ENCODE measurements around the gene HLA-DOB.

DNA sequence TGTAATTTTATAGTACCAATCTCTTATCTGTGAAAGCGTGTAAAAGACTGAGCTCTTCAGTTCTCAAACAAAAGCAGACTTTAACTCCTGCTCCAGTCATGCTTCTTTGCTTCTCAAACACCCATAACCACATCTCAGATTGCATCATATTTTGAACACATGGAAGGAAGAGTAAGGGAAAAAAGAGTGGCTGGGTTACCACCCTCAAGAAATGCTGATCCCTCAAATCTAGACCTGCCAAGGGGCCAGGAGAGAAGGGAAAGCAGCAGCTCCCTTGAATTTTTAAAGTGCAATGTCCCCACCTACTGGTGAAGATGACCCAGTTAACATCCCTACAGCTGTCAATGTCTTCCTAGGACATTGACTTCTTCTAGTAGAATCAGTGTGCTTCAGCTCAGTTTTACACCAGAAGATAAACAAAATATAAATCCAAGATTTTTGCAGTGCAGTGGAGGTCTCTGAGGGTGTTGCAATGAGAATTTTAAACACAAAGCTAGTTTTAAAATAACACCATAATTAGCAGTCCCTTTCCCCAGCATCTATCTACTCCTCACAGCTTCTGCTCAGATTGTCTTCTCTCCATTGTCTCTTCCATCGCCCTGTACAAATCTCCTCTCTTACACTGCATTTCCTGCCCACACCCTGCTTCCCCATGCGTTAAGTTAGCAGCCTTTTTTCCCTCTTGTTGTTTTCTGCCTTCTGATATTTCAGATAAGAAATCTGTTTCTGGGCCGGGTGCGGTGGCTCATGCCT, 30.8 kb downstream of the HLA-DOB start:
- TF ChIP-seq, protein P1, sequence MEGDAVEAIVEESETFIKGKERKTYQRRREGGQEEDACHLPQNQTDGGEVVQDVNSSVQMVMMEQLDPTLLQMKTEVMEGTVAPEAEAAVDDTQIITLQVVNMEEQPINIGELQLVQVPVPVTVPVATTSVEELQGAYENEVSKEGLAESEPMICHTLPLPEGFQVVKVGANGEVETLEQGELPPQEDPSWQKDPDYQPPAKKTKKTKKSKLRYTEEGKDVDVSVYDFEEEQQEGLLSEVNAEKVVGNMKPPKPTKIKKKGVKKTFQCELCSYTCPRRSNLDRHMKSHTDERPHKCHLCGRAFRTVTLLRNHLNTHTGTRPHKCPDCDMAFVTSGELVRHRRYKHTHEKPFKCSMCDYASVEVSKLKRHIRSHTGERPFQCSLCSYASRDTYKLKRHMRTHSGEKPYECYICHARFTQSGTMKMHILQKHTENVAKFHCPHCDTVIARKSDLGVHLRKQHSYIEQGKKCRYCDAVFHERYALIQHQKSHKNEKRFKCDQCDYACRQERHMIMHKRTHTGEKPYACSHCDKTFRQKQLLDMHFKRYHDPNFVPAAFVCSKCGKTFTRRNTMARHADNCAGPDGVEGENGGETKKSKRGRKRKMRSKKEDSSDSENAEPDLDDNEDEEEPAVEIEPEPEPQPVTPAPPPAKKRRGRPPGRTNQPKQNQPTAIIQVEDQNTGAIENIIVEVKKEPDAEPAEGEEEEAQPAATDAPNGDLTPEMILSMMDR (conservative IDR thresholded peaks at IDR 0.05) = peak; percentile 77
- no peak for TF ChIP-seq ZFX (IDR thresholded peaks at IDR 0.05)
